Activated CD4-positive, alpha-beta T cell treated with anti-CD3 and anti-CD28 coated beads, Interleukin-2, amount 50 U/mL, for 1 hour (primary cell): Measurements from ENCODE around the gene SLX9.
A peak's percentile ranks its signal among the peaks of the same experiment; 100 is the strongest.

Experiments
- DNase-seq: peaks from one replicate; pipeline ENCODE4 v3.0.0-alpha.2; 2020

The SLX9 gene

DNA sequence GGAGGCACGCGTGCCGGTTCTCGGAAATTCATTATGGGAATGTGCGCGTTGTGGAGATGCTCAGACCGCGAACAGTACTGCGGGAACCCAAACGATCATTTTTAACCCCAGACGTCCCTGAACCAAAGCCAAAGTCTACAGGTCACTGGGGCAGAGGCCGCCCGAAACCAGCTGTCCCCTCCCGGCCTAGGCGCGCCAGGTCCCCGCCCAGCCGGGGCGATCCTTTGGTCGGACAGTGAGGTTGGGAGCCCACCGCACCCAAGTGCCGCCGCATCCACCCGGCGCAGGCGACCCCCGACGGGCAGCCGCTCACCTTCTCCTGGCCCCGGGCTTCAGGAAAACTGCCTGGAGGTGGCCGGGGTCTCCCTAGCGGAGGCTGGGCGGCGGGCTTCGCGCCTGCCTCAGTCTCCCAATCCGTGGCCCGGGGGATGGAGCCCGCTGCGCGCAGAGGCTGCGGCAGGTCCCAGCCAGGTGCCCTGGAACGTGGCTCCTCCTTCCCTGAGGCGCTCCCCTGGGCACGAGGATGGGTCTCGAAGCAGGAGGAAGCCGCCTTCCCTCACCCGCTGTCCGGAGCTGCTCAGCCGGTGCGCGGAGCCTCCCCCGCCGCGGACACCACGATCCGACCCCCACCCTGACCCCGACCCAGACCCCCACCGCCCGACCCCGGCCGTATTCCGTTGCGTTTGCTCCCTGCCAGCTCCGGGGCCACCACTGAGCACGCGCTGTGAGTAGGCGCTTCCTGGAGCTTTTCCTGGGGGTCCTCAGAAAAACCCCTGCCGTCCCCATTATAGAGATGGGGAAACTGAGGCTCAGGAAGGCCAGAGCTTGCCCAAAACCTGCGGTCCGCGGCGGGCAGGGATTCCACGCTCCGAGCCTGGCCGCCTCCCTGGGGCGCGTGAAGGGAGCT lies 8.1 kb upstream of the SLX9 start:
- no peak for DNase-seq

GRCh38 chr21:44932408-44933181 lies 7.2 kb upstream of the SLX9 start:
- DNase-seq = peak; percentile 72

- no peak for DNase-seq
Measured at GRCh38 chr21:44933199-44933917, 6.5 kb upstream of the SLX9 start.

DNA sequence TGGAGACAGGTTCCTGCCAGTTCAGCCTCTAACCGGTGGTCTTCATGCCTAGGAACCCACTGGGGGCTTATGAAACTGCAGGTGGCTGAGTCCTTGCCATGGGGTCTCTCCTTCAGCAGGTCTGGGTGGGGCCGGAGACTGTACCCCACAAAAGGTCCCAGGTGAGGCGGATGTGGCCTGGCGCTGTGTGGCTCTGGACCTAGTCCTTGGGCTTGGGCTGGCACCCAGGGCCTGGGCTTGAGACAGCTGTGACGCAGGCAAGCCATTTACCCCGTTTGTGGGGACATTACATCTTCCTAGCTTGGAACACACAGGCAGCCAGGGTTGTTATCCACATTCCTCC lies 5.9 kb upstream of the SLX9 start:
- no peak for DNase-seq

- no peak for DNase-seq
Measured at GRCh38 chr21:44934276-44934675, 5.6 kb upstream of the SLX9 start.

GRCh38 chr21:44934797-44935532 lies 4.9 kb upstream of the SLX9 start:
- no peak for DNase-seq

DNA sequence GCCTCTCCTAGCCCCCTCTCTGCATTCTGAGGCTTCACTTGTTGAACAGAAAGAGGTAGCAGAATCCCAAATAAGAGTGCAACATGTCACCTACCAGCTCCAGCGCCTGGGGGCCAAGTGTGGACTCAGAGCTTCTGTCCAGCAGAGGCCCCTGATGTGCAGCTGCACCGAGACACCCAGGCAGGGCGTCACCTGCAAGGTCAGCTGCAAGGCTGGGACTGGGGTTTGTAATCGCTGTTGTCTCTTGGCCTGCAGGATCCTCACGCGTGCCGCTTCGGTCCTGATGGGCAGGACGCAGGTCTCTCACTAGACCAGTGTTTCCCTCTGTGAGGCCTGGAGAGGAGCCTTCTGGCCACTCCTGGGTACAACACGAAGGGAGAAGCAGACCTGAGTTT lies 4.3 kb upstream of the SLX9 start:
- DNase-seq = no peak

- no peak for DNase-seq
Measured at GRCh38 chr21:44938772-44939531, 877 bp upstream of the SLX9 start.

- no peak for DNase-seq
Measured at GRCh38 chr21:44940116-44940631, 345 bp downstream of the SLX9 start.

DNA sequence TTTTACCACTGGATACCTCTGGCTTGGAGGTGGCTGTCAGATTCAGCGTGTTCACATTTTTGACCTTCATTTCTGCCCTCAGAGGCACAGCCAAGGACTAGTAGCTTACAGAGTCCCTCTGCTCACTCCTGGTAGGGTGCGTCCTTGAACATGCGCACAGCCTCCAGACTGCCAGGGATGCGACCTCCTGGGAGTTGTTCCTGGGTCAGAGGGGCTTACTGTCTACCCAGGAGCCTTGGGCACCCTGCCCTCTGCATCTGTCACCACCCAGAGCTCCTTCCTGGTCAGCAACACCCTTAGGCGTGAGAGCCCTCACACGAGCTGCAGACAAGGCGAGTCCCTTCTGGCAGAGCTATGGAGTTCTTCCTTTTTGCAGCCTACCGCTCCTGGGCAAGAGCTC lies 1.7 kb downstream of the SLX9 start:
- DNase-seq = no peak

DNA sequence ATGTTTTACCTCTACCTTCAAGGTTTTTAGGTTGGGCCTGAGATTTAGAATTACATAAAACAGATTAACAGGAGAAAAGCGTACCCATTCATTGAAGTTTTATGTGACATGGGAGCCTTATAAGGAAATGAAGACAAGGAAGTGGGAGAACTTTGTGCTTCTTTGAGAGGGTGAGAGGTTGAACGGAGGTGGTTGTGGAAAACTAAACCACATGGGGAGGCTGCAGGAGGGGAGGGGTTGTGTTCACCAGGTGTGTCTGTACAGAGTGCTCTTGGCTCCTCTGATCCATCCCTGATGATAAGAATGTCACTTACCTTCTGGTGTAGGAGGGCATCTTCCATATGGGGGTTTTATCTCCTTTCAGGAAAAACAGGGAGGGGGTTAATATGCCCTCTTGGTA lies 2.7 kb downstream of the SLX9 start:
- no peak for DNase-seq

- DNase-seq = no peak
Measured at GRCh38 chr21:44943005-44943685, 3.3 kb downstream of the SLX9 start.

DNA sequence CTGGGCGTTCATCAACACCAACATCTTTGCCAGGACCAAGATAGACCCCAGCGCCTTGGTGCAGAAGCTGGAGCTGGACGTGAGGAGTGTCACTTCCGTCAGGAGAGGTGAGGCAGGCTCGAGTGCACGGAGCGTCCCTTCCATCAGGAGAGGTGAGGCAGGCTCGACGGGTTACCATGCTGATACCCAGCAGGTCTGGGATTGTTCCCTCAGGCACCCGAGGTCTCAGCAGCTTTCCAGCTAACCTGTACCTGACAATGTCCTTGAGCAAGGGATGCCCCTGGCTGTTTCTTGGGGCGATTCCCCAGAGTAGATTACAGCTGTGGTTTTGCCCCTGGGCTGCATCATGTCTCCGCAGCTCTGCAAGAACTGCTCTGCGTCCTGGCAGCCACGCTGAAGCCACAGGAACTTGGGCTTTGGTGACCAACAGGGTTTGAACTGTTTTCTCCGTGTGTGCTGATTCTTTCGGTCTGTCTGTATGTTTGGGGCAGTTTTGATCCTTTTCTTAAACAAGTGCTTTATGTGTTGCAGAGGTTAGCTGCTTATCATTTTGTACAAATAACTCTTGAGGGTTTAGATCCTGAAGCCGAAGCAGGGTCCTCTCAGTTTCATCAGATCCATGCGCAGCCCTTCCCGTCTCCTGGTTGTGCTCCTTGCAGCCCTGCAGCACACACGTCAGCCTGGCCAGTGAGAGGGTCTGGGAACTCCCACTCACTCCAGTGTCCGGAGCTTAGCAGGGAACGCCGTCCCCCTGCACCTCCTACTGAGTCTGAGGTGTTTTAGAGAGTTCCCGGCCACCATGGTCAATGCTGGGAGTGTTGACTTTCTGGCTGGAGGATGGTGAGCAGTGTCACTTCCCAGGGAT lies 4.1 kb downstream of the SLX9 start:
- DNase-seq = no peak

- DNase-seq = no peak
Measured at GRCh38 chr21:44944596-44944995, 4.8 kb downstream of the SLX9 start.

- no peak for DNase-seq
Measured at GRCh38 chr21:44946254-44947041, 6.6 kb downstream of the SLX9 start.

DNA sequence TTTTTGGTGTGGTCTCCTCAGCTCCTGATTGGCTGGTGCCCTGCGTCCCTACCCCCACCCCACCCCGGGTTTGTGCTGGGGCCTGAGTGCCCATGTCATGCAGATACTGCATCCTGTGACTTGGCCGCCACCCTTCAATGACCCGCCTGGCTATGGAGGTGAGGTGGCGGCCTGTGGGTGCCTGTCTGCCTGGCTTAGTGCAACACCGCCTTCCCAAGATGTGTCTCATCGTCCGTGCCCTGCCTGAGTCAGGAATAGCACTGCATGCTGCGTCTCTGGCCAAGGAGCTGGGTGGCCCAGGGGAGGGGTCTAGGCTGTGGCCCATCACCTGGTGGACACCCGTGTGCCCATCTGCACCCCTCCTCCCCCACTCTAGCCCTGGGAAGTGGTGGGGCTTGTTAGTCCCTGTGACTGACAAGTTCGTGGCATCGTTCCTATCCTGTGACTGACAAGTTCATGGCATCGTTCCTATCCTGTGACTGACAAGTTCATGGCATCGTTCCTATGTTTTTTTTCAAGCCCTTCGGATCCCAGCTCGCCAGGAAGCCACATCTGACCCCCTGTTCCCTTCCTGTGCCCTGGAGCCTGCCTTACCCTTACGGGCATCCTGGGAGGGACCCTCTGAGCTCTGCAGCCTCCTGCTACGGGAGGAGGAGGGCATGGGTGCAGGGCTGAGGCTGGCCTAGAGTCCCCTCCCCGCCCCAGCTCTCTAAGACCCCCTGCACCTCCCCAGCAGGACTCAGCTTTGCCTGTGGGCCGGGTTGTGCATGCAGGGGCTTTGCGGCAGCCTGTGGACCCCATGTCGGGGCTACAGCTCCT lies 7.5 kb downstream of the SLX9 start:
- DNase-seq = no peak

DNA sequence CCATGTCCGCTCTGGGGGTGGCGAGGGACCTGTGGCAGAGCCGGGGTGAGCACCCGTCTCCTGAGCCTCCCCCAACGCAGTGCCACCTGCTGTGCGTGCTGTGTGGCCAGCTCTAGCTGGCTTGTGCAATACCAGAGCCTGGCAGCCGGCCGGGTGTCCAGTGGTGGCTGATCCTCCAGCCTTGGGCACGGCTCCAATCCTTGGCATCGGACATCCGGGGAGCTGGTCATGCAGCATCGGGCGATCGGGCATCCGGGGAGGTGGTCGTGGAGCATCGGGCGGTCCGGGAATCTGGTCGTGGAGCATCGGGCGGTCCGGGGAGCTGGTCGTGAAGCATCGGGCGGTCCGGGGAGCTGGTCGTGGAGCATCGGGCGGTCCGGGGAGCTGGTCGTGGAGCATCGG lies 8.1 kb downstream of the SLX9 start:
- no peak for DNase-seq

DNA sequence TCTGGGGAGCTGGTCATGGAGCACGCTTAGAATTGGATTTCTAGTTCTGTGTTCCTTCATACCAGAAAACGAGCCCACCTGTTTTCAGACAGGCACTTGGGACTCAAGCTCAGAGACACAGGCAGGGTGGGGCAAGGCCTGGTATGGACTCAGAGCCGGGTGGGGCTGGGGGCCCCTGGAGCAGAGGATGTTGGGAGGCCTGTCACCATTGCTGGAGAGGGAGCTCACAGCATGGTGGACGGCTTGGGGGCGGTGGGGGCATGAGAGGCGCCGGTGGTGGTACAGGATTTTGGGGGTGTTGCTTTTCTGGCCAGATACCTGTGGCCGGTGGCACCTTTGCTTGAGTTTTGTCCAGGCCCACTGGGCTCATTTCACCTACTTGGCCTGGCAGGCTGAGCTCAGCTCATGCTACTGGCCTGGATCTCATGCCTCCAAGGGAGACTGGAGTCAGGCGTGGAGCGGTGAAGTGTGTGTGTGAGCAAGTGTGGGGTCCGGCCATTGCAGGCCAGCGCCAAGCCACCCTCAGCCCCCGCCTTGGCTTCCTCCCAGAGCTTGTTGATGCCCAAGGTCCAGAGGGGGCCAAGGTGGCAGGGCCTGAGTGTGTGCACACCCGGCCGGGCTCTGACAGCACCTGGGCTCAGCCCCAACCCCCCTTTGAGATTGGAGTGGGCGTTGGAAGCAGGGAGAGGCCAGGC lies 8.7 kb downstream of the SLX9 start:
- no peak for DNase-seq
